DMS114 treated with DMSO at 0.1 percent for 48 hours (cell line): Measurements from ENCODE around the gene TP53TG3B.
"Not testable (repeated sequence)": the region's sequence is repeated elsewhere in the genome, so short reads cannot be mapped to it uniquely, and the experiment has no call there.

Experiments
- DNase-seq: peaks from one replicate; lab custom pipeline; 2025; ENCODE audit not compliant: unreplicated experiment; lab: John Stamatoyannopoulos, UW

TP53TG3B gene

GRCh38 chr16:33360541-33360940, at the start of gene TP53TG3B:
Gene TP53TG3B, plus strand, starts transcription at chr16:33360841. Its CDS starts 68 bp downstream, at chr16:33360909.
- DNase-seq = not testable (repeated sequence)

GRCh38 chr16:33336226-33337012, 24.2 kb upstream of the TP53TG3B start:
- not testable (repeated sequence) for DNase-seq

GRCh38 chr16:33337627-33338542, 22.8 kb upstream of the TP53TG3B start:
- DNase-seq = not testable (repeated sequence)

GRCh38 chr16:33338543-33338951, 22.1 kb upstream of the TP53TG3B start:
- not testable (repeated sequence) for DNase-seq

- not testable (repeated sequence) for DNase-seq
Observed at GRCh38 chr16:33339093-33340061, 21.3 kb upstream of the TP53TG3B start.
